Chondrocyte (in vitro differentiated cells): ENCODE measurements around the gene PTEN. TPM values are rescaled to one million over a fixed set of nuclear protein-coding genes. Genes with fewer than 3 reads are reported as not detected.

ENCODE experiments used
- DNase-seq: peaks from one replicate; pipeline ENCODE4 v3.0.0; 2021; ENCODE audit warnings: mixed read lengths, low spot score
- H3K27ac Mint-ChIP-seq: one replicate; pipeline ENCODE4 v1.8.0; 2021; ENCODE audit warnings: mild to moderate bottlenecking, moderate library complexity, mixed read lengths; ENCODE audit not compliant: unreplicated experiment
- H3K27me3 Mint-ChIP-seq: 2 replicates; pipeline ENCODE4 v1.8.0; 2021; ENCODE audit warnings: low read depth, mixed read lengths
- H3K36me3 Mint-ChIP-seq: 2 replicates; pipeline ENCODE4 v1.8.0; 2021; ENCODE audit warnings: low read depth, mixed read lengths
- H3K4me1 Mint-ChIP-seq: 2 replicates; pipeline ENCODE4 v1.8.0; 2021; ENCODE audit warnings: low read depth, mild to moderate bottlenecking, mixed read lengths
- H3K4me3 Mint-ChIP-seq: one replicate; pipeline ENCODE4 v1.8.0; 2021; ENCODE audit warnings: mild to moderate bottlenecking, moderate library complexity, mixed read lengths; ENCODE audit not compliant: unreplicated experiment
- H3K9me3 Mint-ChIP-seq: 2 replicates; pipeline ENCODE4 v1.8.0; 2021; ENCODE audit warnings: low read depth, mixed read lengths
- CTCF ChIP-seq: fragments of 200-600 bp; sonication (generic); IDR thresholded peaks from 2 replicates; pipeline ENCODE4 v1.5.0; 2021; ENCODE audit warnings: antibody characterized with exemption, mild to moderate bottlenecking, moderate library complexity
- total RNA-seq: library from RNA; stranded (reverse); gene quantifications from 3 replicates; pipeline ENCODE4 v1.2.1, GENCODE V29; 2021

PTEN gene
- total RNA-seq, 1 donor from 2014 or later, result 85.4 TPM

GRCh38 chr10:87882555-87883294 lies 19.3 kb downstream of the PTEN start:
- Mint-ChIP-seq H3K9me3 (peaks cover 5% of the 10 kb centered on the region), H3K4me3 (no peak overlapping the region), H3K4me1 (peaks cover 47% of the 10 kb centered on the region), H3K27ac (peak overlapping the region; percentile 17), H3K36me3 (peaks cover 16% of the 10 kb centered on the region), H3K27me3 (no peaks in the 10 kb centered on the region)
- no peak for DNase-seq
- no peak for TF ChIP-seq CTCF

GRCh38 chr10:87886635-87887034 lies 23.2 kb downstream of the PTEN start:
- DNase-seq, result no peak
- no peak overlapping the region for H3K4me3 Mint-ChIP-seq
- no peaks in the 10 kb centered on the region for H3K27me3 Mint-ChIP-seq
- no peak for TF ChIP-seq CTCF
- H3K36me3 Mint-ChIP-seq, result peaks cover 9% of the 10 kb centered on the region
- H3K27ac Mint-ChIP-seq, result peak overlapping the region; percentile 46
- H3K9me3 Mint-ChIP-seq, result peaks cover 5% of the 10 kb centered on the region
- peaks cover 29% of the 10 kb centered on the region for H3K4me1 Mint-ChIP-seq

- Mint-ChIP-seq H3K4me1 (peaks cover 25% of the 10 kb centered on the region), H3K27ac (peak overlapping the region; percentile 46)
- DNase-seq, result no peak
Observed at GRCh38 chr10:87887146-87887545, 23.7 kb downstream of the PTEN start.

GRCh38 chr10:87887548-87888289 lies 24.3 kb downstream of the PTEN start:
- peaks cover 8% of the 10 kb centered on the region for H3K36me3 Mint-ChIP-seq
- H3K27me3 Mint-ChIP-seq, result no peaks in the 10 kb centered on the region
- no peak overlapping the region for H3K4me3 Mint-ChIP-seq
- no peak for TF ChIP-seq CTCF
- no peak overlapping the region for H3K27ac Mint-ChIP-seq
- peaks cover 5% of the 10 kb centered on the region for H3K9me3 Mint-ChIP-seq
- peaks cover 25% of the 10 kb centered on the region for H3K4me1 Mint-ChIP-seq
- DNase-seq, result peak; percentile 14

More at GRCh38 chr10:87887146-87887545, 23.7 kb downstream of the PTEN start:
- no peak for TF ChIP-seq CTCF
- no peak overlapping the region for H3K4me3 Mint-ChIP-seq
- H3K27me3 Mint-ChIP-seq, result no peaks in the 10 kb centered on the region
- H3K9me3 Mint-ChIP-seq, result peaks cover 5% of the 10 kb centered on the region
- H3K36me3 Mint-ChIP-seq, result peaks cover 8% of the 10 kb centered on the region

GRCh38 chr10:87895430-87895829 lies 32.0 kb downstream of the PTEN start:
- Mint-ChIP-seq H3K4me1 (peaks cover 53% of the 10 kb centered on the region), H3K27ac (peak overlapping the region; percentile 3), H3K4me3 (no peak overlapping the region), H3K9me3 (peaks cover 8% of the 10 kb centered on the region), H3K27me3 (no peaks in the 10 kb centered on the region), H3K36me3 (peaks cover 4% of the 10 kb centered on the region)
- DNase-seq, result no peak
- TF ChIP-seq CTCF, result no peak
